SK-N-SH treated with all-trans-retinoic acid at 6 μM for 48 hours (cell line): ENCODE data around the gene RIPK4.

Experiments used
- ATAC-seq: fragments of 200-7000 bp; cut with Tn5 transposase; 3 replicates; pipeline ENCODE4 v1.9.1; 2020; ENCODE audit warnings: mild to moderate bottlenecking, moderate library complexity
- ARNTL ChIP-seq: fragments of 450-650 bp; formaldehyde crosslinking; IDR thresholded peaks from 2 replicates; pipeline ENCODE4 v1.5.0; 2020; ENCODE audit warnings: low read depth, mild to moderate bottlenecking, moderate library complexity, borderline replicate concordance
- BACH2 ChIP-seq: fragments of 250-450 bp; sonication (Bioruptor Pico); IDR thresholded peaks from 2 replicates; pipeline ENCODE4 v1.9.0; 2021; ENCODE audit warnings: mild to moderate bottlenecking, borderline replicate concordance
- CREB5 ChIP-seq: fragments of 250-450 bp; sonication (Bioruptor Pico); IDR thresholded peaks from 2 replicates; pipeline ENCODE4 v1.5.1; 2020; ENCODE audit warnings: low read depth, mild to moderate bottlenecking, moderate library complexity
- CSDC2 ChIP-seq: fragments of 250-450 bp; sonication (Bioruptor Pico); IDR thresholded peaks from 2 replicates; pipeline ENCODE4 v1.5.0; 2020; ENCODE audit warnings: mild to moderate bottlenecking, moderate library complexity
- ESRRG ChIP-seq: fragments of 250-450 bp; sonication (Bioruptor Pico); IDR thresholded peaks from 2 replicates; pipeline ENCODE4 v1.6.1; 2021; ENCODE audit warnings: mild to moderate bottlenecking
- GLIS3 ChIP-seq: fragments of 250-450 bp; sonication (Bioruptor Pico); IDR thresholded peaks from 2 replicates; pipeline ENCODE4 v1.5.0; 2020; ENCODE audit warnings: mild to moderate bottlenecking, moderate library complexity
- ISL1 ChIP-seq: fragments of 250-450 bp; sonication (Bioruptor Pico); IDR thresholded peaks from 2 replicates; pipeline ENCODE4 v2.1.2; 2022; ENCODE audit warnings: mild to moderate bottlenecking, moderate library complexity
- PATZ1 ChIP-seq: fragments of 250-450 bp; sonication (Bioruptor Pico); IDR thresholded peaks from 2 replicates; pipeline ENCODE4 v1.8.0; 2020; ENCODE audit warnings: mild to moderate bottlenecking, moderate library complexity, borderline replicate concordance
- POU6F1 ChIP-seq: fragments of 250-450 bp; sonication (Bioruptor Pico); IDR thresholded peaks from 2 replicates; pipeline ENCODE4 v1.8.0; 2021; ENCODE audit warnings: low read depth, mild to moderate bottlenecking, moderate library complexity, borderline replicate concordance
- PPARA ChIP-seq: fragments of 250-450 bp; sonication (Bioruptor Pico); IDR thresholded peaks from 2 replicates; pipeline ENCODE4 v1.5.0; 2020; ENCODE audit warnings: mild to moderate bottlenecking, borderline replicate concordance
- TCF4 ChIP-seq: fragments of 250-450 bp; sonication (Bioruptor Pico); IDR thresholded peaks from 2 replicates; pipeline ENCODE4 v1.8.0; 2021; ENCODE audit warnings: mild to moderate bottlenecking, moderate library complexity, borderline replicate concordance
- TOX ChIP-seq: fragments of 250-450 bp; sonication (Bioruptor Pico); IDR thresholded peaks from 2 replicates; pipeline ENCODE4 v1.8.0; 2021; ENCODE audit warnings: mild to moderate bottlenecking, moderate library complexity, borderline replicate concordance
- TSHZ2 ChIP-seq: fragments of 250-450 bp; sonication (Bioruptor Pico); IDR thresholded peaks from 2 replicates; pipeline ENCODE4 v1.5.0; 2020; ENCODE audit warnings: mild to moderate bottlenecking, moderate library complexity
- ZC3H10 ChIP-seq: fragments of 250-450 bp; sonication (Bioruptor Pico); IDR thresholded peaks from 2 replicates; pipeline ENCODE4 v1.5.1; 2021; ENCODE audit warnings: mild to moderate bottlenecking, moderate library complexity
- ZFP3 ChIP-seq: fragments of 250-450 bp; sonication (Bioruptor Pico); IDR thresholded peaks from 2 replicates; pipeline ENCODE4 v1.5.0; 2020; ENCODE audit warnings: mild to moderate bottlenecking, moderate library complexity
- ZFP30 ChIP-seq: fragments of 450-650 bp; formaldehyde crosslinking; IDR thresholded peaks from 2 replicates; pipeline ENCODE4 v1.5.0; 2022; ENCODE audit warnings: mild to moderate bottlenecking, moderate library complexity
- ZNF565 ChIP-seq: fragments of 450-650 bp; formaldehyde crosslinking; conservative IDR thresholded peaks from 2 replicates; pipeline ENCODE4 v1.5.0; 2020; ENCODE audit warnings: low read depth, mild to moderate bottlenecking, moderate library complexity
- ZNF70 ChIP-seq: fragments of 450-650 bp; formaldehyde crosslinking; IDR thresholded peaks from 2 replicates; pipeline ENCODE4 v1.5.0; 2020; ENCODE audit warnings: mild to moderate bottlenecking, moderate library complexity
- ZNF8 ChIP-seq: fragments of 450-650 bp; formaldehyde crosslinking; IDR thresholded peaks from 2 replicates; pipeline ENCODE4 v1.5.0; 2020; ENCODE audit warnings: mild to moderate bottlenecking, moderate library complexity

RIPK4 gene

GRCh38 chr21:41742073-41742875 lies 24.6 kb downstream of the RIPK4 start (continued):
- TF ChIP-seq TSHZ2 (no peak), ZFP30 (no peak), CSDC2 (CRISPR knock-in tag) (no peak), ZNF70 (no peak)

- TF ChIP-seq ZFP3 (CRISPR knock-in tag) (no peak), PPARA (no peak), PATZ1 (CRISPR knock-in tag) (no peak), ARNTL (CRISPR knock-in tag) (no peak), CSDC2 (CRISPR knock-in tag) (no peak), ESRRG (CRISPR knock-in tag) (no peak), ZNF70 (no peak), BACH2 (no peak), ZNF8 (CRISPR knock-in tag) (no peak), TCF4 (CRISPR knock-in tag) (no peak), ZNF565 (CRISPR knock-in tag) (no peak), POU6F1 (CRISPR knock-in tag) (no peak), TSHZ2 (no peak), ZC3H10 (no peak), TOX (CRISPR knock-in tag) (no peak)
- TF ChIP-seq, all 23 proteins: peak for 0
- no peak for ATAC-seq
These were observed 25.4 kb downstream of the RIPK4 start for GRCh38 chr21:41741253-41742072.

GRCh38 chr21:41740604-41741252 lies 26.1 kb downstream of the RIPK4 start:
- ATAC-seq, result no peak
- TF ChIP-seq ZFP3 (CRISPR knock-in tag) (no peak), ZNF70 (no peak), CSDC2 (CRISPR knock-in tag) (no peak), CREB5 (CRISPR knock-in tag) (no peak), GLIS3 (CRISPR knock-in tag) (no peak), ZC3H10 (no peak), TOX (CRISPR knock-in tag) (no peak), ISL1 (CRISPR knock-in tag) (no peak), ZFP30 (no peak), ARNTL (CRISPR knock-in tag) (no peak), TSHZ2 (no peak)
